ENCODE data around the gene GFOD1. TPM values are rescaled to one million over a fixed set of nuclear protein-coding genes. Genes with fewer than 3 reads are reported as not detected.
"Not testable (repeated sequence)": the region's sequence is repeated elsewhere in the genome, so short reads cannot be mapped to it uniquely, and the experiment has no call there.

Gene GFOD1
- total RNA-seq, 2 donors from 2014 or later, result 23.8 to 25.3 TPM

GRCh38 chr6:13517116-13517515 lies 29.7 kb upstream of the GFOD1 start:
- Histone ChIP-seq H3K27ac (no peak overlapping the region), H3K36me3 (no peaks in the 10 kb centered on the region), H3K27me3 (replicated peaks; ENCODE audit: insufficient read depth) (no peaks in the 10 kb centered on the region), H3K4me1 (ENCODE audit: control insufficient read depth in 1 of 2, low read depth in 2 of 2) (no peaks in the 10 kb centered on the region), H3K9me3 (no peaks in the 10 kb centered on the region), H3K4me3 (no peak overlapping the region)
- no peak for TF ChIP-seq CTCF (IDR thresholded peaks at IDR 0.05)
- DNase-seq (ENCODE audit: low spot score), result no peak
- ATAC-seq (ENCODE audit: insufficient number of reproducible peaks, low FRiP score, low read depth), result no peak

GRCh38 chr6:13515912-13516311 lies 28.5 kb upstream of the GFOD1 start:
- ATAC-seq (ENCODE audit: insufficient number of reproducible peaks, low FRiP score, low read depth) (no peak), DNase-seq (ENCODE audit: low spot score) (no peak)
- no peaks in the 10 kb centered on the region for H3K4me1 ChIP-seq (ENCODE audit: control insufficient read depth in 1 of 2, low read depth in 2 of 2)
- H3K9me3 ChIP-seq, result no peaks in the 10 kb centered on the region
- H3K27me3 ChIP-seq (replicated peaks; ENCODE audit: insufficient read depth), result no peaks in the 10 kb centered on the region
- H3K36me3 ChIP-seq, result no peaks in the 10 kb centered on the region
- no peak for TF ChIP-seq CTCF (IDR thresholded peaks at IDR 0.05)
- no peak overlapping the region for H3K4me3 ChIP-seq
- H3K27ac ChIP-seq, result no peak overlapping the region

GRCh38 chr6:13513626-13514502 lies 26.5 kb upstream of the GFOD1 start:
- DNase-seq (ENCODE audit: low spot score) (no peak), ATAC-seq (ENCODE audit: insufficient number of reproducible peaks, low FRiP score, low read depth) (no peak)
- TF ChIP-seq CTCF (IDR thresholded peaks at IDR 0.05), result no peak
- no peak overlapping the region for H3K27ac ChIP-seq
- H3K9me3 ChIP-seq, result no peaks in the 10 kb centered on the region
- H3K27me3 ChIP-seq (replicated peaks; ENCODE audit: insufficient read depth), result no peaks in the 10 kb centered on the region
- H3K4me3 ChIP-seq, result no peak overlapping the region
- no peaks in the 10 kb centered on the region for H3K36me3 ChIP-seq
- H3K4me1 ChIP-seq (ENCODE audit: control insufficient read depth in 1 of 2, low read depth in 2 of 2), result peaks cover 3 to 11% of the 10 kb centered on the region in 2 donors

- Histone ChIP-seq H3K4me1 (ENCODE audit: control insufficient read depth in 1 of 2, low read depth in 2 of 2) (peaks cover 7 to 13% of the 10 kb centered on the region in 2 donors), H3K9me3 (no peaks in the 10 kb centered on the region), H3K27me3 (replicated peaks; ENCODE audit: insufficient read depth) (no peaks in the 10 kb centered on the region), H3K27ac (no peak overlapping the region), H3K36me3 (no peaks in the 10 kb centered on the region), H3K4me3 (no peak overlapping the region)
- no peak for TF ChIP-seq CTCF (IDR thresholded peaks at IDR 0.05)
- DNase-seq (ENCODE audit: low spot score), result no peak
- ATAC-seq (ENCODE audit: insufficient number of reproducible peaks, low FRiP score, low read depth), result no peak
Observed at GRCh38 chr6:13512900-13513299, 25.5 kb upstream of the GFOD1 start.

- DNase-seq (ENCODE audit: low spot score) (no peak), ATAC-seq (ENCODE audit: insufficient number of reproducible peaks, low FRiP score, low read depth) (no peak)
- H3K27ac ChIP-seq, result no peak overlapping the region
Observed at GRCh38 chr6:13511913-13512717, 24.7 kb upstream of the GFOD1 start.

GRCh38 chr6:13511141-13511571 lies 23.8 kb upstream of the GFOD1 start:
- not testable (repeated sequence) for H3K27ac ChIP-seq; DNase-seq (ENCODE audit: low spot score); H3K36me3 ChIP-seq; H3K9me3 ChIP-seq; H3K27me3 ChIP-seq (replicated peaks; ENCODE audit: insufficient read depth); H3K4me3 ChIP-seq; ATAC-seq (ENCODE audit: insufficient number of reproducible peaks, low FRiP score, low read depth)
- H3K4me1 ChIP-seq (ENCODE audit: control insufficient read depth in 1 of 2, low read depth in 2 of 2), result peaks cover 7 to 13% of the 10 kb centered on the region in 2 donors

More at GRCh38 chr6:13511913-13512717, 24.7 kb upstream of the GFOD1 start:
- Histone ChIP-seq H3K4me3 (no peak overlapping the region), H3K9me3 (no peaks in the 10 kb centered on the region), H3K4me1 (ENCODE audit: control insufficient read depth in 1 of 2, low read depth in 2 of 2) (peaks cover 7 to 13% of the 10 kb centered on the region in 2 donors), H3K36me3 (no peaks in the 10 kb centered on the region), H3K27me3 (replicated peaks; ENCODE audit: insufficient read depth) (no peaks in the 10 kb centered on the region)
- TF ChIP-seq CTCF (IDR thresholded peaks at IDR 0.05), result no peak

- peaks cover 7 to 13% of the 10 kb centered on the region in 2 donors for H3K4me1 ChIP-seq (ENCODE audit: control insufficient read depth in 1 of 2, low read depth in 2 of 2)
- not testable (repeated sequence) for H3K36me3 ChIP-seq; DNase-seq (ENCODE audit: low spot score); H3K27ac ChIP-seq; H3K9me3 ChIP-seq; H3K4me3 ChIP-seq; ATAC-seq (ENCODE audit: insufficient number of reproducible peaks, low FRiP score, low read depth); H3K27me3 ChIP-seq (replicated peaks; ENCODE audit: insufficient read depth)
Observed at GRCh38 chr6:13510433-13510832, 23.0 kb upstream of the GFOD1 start.
